Neuron (in vitro differentiated cells): ENCODE data around the gene SPDYE2.
"Not testable (repeated sequence)": the region's sequence is repeated elsewhere in the genome, so short reads cannot be mapped to it uniquely, and the experiment has no call there.

Experiments used
- H2AFZ ChIP-seq: one replicate; pipeline ENCODE4 v1.6.1; 2013; ENCODE audit warnings: low read depth, mild to moderate bottlenecking, inconsistent platforms, low read length, moderate library complexity
- H3K27me3 ChIP-seq: one replicate; pipeline ENCODE4 v1.6.1; 2013; ENCODE audit warnings: low read length; ENCODE audit not compliant: insufficient read depth
- H3K36me3 ChIP-seq: one replicate; pipeline ENCODE4 v1.6.1; 2013; ENCODE audit warnings: low read length; ENCODE audit not compliant: insufficient read depth
- H3K4me1 ChIP-seq: one replicate; pipeline ENCODE4 v1.6.1; 2013; ENCODE audit warnings: low read length; ENCODE audit not compliant: insufficient read depth
- H3K4me3 ChIP-seq: 2 replicates; pipeline ENCODE4 v1.5.1; 2013; ENCODE audit warnings: mild to moderate bottlenecking, low read length, moderate library complexity
- H3K9me3 ChIP-seq: one replicate; pipeline ENCODE4 v1.6.1; 2013; ENCODE audit warnings: low read length

The SPDYE2 gene, protein sequence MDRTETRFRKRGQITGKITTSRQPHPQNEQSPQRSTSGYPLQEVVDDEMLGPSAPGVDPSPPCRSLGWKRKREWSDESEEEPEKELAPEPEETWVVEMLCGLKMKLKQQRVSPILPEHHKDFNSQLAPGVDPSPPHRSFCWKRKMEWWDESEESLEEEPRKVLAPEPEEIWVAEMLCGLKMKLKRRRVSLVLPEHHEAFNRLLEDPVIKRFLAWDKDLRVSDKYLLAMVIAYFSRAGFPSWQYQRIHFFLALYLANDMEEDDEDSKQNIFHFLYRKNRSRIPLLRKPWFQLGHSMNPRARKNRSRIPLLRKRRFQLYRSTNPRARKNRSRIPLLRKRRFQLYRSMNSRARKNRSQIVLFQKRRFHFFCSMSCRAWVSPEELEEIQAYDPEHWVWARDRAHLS

DNA sequence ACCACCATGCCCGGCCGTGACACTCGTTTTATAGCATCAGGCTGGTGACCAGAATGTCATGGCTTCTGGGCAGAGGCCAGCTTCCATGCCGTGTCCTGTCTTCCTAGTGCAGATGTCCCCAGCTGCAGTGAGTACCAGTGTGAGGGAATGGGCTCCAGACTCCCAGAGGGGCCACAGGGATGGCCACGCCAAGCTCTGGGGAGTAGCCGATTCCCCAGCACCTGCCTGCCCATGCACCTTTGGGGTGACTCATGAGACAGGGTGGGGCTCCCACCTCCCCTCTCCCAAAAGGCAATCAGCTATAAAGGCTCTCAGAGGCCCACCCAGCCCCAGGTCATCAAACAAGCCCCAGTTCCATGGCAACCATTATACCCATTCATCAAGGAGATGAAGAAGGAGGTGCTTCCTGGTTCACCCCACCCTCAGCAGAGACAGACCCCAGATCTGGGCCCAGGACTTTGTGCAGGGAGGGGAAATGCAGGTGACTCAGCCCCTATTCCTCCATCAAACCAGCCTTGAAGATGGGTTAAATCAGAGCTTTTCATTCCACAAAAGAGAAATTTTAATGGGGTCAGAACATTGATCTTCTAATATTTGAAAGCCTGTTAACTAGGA lies at the start of gene SPDYE2:
TSS of gene SPDYE2 (plus strand) at position 419 of the 615 bp plus-strand sequence. CDS start 2,030 bp downstream, outside the sequence.
- not testable (repeated sequence) for H2AFZ ChIP-seq, H3K9me3 ChIP-seq, H3K4me3 ChIP-seq, H3K27me3 ChIP-seq, H3K36me3 ChIP-seq, H3K4me1 ChIP-seq

DNA sequence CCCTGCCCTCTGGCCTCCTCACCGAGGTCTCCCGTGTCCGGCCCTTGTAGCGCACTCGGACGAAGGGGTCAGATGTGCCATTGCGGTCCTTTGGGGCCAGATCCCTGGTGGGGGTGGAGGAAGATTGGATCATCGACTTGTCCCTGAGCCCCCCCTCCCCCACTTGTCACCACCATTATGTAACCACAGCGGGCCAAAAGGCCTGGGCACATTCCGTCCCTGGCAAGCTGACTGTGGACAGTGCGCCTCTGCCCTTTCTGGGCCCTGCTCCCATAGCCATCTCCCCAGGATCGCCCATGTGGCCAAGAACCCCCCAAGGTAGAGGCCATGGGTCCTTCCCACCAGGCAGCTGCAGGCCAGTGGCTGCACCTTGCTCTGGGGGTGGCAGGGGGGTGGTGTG lies 47.9 kb upstream of the SPDYE2 start:
- not testable (repeated sequence) for H2AFZ ChIP-seq, H3K27me3 ChIP-seq, H3K36me3 ChIP-seq, H3K4me1 ChIP-seq, H3K4me3 ChIP-seq, H3K9me3 ChIP-seq

DNA sequence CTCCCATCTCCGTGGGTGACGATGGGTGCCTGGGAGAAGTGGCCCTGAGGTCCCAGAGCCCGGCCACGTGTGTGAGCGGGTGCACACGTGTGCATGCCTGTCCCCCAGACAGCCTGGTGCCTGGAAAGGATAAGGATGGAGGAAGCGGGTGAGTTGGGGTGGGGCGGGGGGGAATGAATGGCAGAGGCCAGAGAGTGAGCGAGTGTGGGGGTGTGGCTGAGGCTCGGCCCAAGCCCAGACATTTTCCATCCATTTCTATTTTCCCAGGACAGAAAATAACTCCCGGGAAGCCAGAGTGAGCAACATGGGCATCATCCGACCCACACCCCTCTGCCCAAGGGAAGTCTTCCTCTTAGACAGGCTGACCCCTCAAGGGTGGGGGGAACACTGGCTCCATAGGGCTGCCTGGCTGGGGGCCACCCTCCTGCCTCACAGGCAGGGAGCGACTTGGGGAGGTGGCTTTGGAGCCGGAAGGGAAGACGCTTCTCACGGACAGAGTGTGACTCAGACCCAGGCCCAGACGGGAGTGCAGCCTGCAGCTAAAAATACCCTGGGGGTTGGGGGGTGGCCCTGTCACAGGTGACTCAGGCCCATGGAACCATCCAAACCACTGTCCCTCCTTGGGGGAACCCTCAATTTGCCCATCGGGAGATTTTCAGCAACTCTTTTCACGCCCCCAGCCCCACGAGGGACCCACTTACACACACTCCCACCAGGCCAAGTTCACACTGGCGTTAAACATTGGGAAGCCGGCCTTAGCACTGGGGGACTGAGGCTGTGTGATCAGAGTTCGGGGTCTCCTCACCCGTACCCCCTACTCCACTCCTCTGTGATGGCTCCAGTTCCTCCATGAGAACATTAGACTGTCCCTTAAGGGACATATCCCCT lies 45.5 kb upstream of the SPDYE2 start:
- H3K36me3 ChIP-seq, H2AFZ ChIP-seq, H3K9me3 ChIP-seq, H3K4me1 ChIP-seq, H3K27me3 ChIP-seq, H3K4me3 ChIP-seq: not testable (repeated sequence)

DNA sequence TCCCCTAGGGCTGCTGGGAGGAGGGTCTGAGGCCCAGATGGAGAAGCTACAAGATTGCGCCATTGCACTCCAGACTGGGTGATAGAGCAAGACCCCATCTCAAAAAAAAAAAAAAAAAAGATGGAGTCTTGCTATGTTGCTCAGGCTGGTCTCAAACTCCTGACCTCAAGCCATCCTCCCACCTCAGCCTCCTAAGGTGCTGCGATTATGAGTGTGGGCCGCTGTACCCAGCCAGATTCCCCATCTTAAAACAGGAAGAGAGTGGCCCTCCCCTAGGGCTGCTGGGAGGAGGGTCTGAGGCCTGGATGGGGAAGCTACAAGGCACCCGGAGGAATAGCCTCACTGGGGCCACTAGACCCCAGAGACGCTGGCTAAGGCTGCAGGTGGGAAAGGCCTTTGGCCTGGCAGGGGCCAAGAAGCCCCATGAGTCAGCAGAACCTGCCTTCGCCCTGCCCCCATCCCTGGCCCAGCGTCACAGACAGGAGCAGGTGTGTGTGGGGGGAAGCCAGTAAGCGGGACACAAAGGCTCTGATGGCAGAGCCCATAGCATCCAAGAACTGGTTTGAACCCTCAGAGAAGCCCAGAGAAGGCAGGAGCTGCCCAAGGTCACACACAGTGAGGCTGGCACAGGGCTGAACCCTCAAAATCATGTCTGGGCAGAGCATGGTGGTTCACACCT lies 43.5 kb upstream of the SPDYE2 start:
- not testable (repeated sequence) for H3K9me3 ChIP-seq, H2AFZ ChIP-seq, H3K27me3 ChIP-seq, H3K4me3 ChIP-seq, H3K4me1 ChIP-seq, H3K36me3 ChIP-seq

DNA sequence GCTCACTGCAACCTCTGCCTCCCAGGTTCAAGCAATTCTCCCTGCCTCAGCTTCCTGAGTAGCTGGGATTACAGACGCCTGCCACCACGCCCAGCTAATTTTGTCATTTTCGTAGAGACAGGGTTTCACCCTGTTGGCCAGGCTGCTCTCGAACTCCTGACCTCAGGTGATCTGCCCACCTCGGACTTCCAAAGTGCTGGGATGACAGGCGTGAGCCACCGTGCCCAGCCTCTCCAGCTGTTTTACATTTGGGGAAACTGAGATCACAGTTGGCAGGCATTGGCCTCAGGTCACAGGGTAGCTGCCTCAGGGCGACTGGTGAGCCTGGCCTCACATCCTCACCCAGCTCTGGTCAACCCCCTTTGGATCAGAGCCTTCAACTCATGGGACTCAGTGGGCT lies 40.5 kb upstream of the SPDYE2 start:
- H3K9me3 ChIP-seq, H2AFZ ChIP-seq, H3K36me3 ChIP-seq, H3K27me3 ChIP-seq, H3K4me3 ChIP-seq, H3K4me1 ChIP-seq: not testable (repeated sequence)

DNA sequence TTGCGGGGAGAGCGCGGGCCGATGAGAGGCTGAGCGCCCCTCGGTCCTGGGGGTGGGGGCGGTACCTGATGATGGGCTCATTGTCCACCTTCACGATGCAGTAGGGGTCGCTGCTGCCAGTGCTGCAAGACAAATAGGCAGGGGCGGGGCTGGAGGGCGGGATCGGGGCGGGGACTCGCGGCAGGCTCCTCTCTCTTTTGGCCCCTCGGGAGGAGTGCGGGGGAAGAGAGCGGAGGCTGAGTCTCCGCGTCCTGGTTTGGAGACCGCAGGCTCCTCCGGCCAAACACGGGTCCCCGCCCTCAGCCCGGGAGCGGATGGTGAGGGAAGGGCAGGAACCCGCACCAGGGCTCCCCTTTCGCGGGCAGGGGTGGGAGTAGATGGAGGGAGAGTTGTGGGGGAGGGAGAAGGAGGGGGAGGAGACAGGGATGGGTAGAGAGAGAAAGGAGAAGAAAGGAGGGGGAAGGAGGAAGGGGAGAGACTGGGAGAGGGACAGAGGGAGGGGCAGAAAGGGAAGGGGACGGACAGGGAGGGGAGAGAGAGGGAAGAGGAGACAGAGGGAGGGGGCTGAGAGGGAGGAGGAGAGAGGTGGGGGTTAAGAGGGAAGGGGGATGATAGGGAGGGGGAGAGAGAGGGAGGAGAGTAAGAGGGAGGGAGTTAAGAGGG lies 39.0 kb upstream of the SPDYE2 start:
- H3K4me1 ChIP-seq, H3K4me3 ChIP-seq, H3K27me3 ChIP-seq, H3K9me3 ChIP-seq, H3K36me3 ChIP-seq, H2AFZ ChIP-seq: not testable (repeated sequence)

DNA sequence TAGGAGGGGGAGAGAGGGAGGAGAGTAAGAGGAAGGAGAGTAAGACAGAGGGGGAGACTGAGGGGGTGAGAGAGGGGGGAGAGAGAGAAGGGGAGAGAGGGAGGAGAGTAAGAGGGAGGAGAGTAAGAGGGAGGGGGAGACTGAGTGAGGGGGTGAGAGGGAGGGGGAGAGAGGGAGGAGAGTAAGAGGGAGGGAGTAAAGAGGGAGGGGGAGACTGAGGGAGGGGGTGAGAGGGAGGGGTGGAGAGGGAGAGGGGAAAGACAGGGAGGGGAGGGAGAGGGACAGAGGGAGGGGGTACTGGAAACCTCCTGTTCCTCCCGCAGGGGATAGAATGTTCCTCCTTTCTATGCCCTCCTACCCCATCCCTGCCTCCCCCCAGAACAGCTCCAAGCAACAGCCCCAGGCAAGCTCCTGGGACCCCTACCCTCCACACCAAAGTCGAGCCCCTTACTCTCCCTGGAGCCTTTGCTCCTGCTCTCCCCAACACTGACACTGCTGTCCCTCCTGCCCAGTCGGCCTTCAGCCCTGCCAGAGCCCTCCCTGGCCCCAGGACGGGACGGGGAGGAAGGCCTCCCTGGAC lies 38.3 kb upstream of the SPDYE2 start:
- peak overlapping the region; percentile 27 for H3K4me3 ChIP-seq
- H2AFZ ChIP-seq, H3K9me3 ChIP-seq: not testable (repeated sequence)

DNA sequence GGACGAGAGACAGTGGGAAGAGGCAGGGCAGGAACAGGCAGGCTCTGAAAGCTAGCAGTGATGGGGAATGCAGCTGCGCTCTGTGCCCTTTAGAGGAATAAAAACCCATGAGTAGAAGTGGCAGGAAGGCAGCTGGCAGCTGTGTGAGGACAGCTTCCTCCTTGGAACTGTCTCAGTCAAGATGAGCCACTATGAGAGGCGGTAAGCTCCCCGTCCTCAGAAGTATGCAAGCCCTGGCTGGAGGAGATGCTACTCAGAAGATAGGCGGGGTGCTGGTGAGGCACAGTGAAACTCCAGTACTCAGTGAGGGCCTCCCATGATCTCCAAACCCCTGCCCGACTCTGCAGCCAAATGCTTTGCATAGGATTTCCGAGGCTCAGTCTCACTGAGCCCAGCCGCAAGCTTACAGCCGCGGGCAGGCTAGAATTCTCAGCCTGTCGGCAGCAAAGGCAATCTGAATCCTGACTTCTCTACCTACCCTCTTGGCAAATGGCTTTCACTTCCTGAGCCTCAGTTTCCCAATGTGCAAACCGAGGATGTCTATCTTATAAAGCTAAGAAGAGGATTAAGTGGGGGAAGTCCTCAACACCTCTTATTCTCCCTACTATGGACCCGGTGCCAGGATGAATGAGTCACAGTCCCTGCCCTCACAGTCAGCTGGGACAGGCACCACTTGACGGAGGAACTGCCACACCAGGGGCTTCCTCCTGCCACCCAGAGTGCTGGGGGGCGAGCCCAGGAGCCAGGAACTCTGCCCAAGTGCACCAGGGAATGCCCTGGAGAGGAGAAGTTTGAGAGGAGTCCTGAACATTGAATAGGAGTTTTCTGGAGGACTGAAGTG lies 35.9 kb upstream of the SPDYE2 start:
- H2AFZ ChIP-seq, H3K27me3 ChIP-seq, H3K4me3 ChIP-seq, H3K9me3 ChIP-seq, H3K36me3 ChIP-seq, H3K4me1 ChIP-seq: not testable (repeated sequence)

More for the DNA sequence above, 38.3 kb upstream of the SPDYE2 start:
- H3K27me3 ChIP-seq, H3K4me1 ChIP-seq, H3K36me3 ChIP-seq: not testable (repeated sequence)

DNA sequence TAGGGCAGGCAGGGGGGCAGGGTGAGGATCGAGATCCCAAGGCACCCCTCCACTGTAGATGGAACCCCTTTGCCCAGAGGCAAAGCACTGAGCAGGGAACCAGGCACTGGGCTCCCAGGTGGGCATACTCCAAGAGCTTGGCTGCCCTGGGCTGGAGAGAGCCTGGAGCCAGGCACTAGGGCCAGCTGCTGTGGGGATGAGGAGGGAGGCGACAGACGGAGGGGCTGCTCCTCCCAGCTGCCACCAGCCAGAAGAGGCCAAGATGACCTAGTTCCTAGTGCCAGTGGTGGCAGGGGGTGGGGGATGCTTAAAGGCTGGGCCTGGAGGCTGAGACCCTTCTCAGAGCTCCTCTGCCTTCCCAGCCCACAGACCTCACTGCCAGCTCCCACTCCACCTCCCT lies 35.1 kb upstream of the SPDYE2 start:
- H3K27me3 ChIP-seq, H3K4me3 ChIP-seq, H3K9me3 ChIP-seq, H2AFZ ChIP-seq, H3K4me1 ChIP-seq, H3K36me3 ChIP-seq: not testable (repeated sequence)

DNA sequence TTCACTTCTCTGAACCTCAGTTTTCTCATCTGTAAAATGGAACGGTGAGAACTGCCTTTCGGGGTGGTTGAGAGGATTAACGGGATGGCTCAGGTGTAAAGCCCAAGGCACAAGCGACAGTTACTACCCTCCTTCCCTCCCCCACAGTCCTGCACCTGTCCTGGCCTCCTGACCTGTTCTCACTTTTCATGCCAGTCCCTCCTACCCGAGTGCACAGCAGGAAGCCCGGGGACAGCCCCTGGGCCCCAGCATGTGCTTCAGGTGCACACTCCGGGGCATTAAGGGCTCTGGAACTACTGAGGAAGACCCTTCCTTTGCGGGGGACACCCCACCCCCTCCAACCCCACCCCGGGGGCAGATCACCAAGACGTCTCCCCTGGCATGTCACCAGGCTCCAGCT lies 34.1 kb upstream of the SPDYE2 start:
- not testable (repeated sequence) for H3K4me3 ChIP-seq, H3K9me3 ChIP-seq, H2AFZ ChIP-seq, H3K4me1 ChIP-seq, H3K36me3 ChIP-seq, H3K27me3 ChIP-seq

DNA sequence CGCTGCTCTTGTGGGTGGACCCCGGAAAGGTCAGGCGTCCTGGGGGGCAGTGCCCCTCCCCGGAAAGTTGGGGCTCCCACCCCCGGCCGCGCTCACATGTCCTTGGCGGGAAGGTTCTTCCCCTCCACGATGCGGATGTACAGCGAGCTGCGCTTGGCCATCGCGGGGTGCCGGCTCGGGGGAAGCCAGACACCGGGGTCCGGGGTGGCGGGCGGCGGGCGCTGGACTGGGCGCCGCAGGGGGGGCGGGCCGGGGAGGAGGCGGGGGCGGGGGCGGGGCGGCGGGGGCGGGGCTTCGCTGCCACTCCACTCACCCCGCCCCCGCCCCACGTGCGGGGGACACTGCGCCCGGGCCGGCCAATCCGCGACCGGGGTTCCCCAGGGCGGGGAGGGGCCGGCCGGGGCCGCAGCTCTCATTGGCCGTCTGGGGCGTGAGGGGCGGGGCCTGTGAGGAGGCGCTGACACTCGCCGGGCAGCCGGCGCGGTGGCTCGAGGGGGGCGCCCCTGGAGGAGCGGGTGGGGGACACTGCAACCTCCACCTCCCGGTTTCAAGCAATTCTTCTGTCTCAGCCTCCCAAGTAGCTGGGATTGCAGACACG lies 33.4 kb upstream of the SPDYE2 start, which contains the start of gene RASA4B:
TSS of gene RASA4B (minus strand) at position 228 of the 598 bp plus-strand sequence. CDS start at position 161, 67 bp downstream.
- H3K9me3 ChIP-seq, H3K27me3 ChIP-seq, H3K4me3 ChIP-seq, H3K4me1 ChIP-seq, H2AFZ ChIP-seq, H3K36me3 ChIP-seq: not testable (repeated sequence)
